ENCODE measurements around the gene WWC2.

The WWC2 gene

DNA sequence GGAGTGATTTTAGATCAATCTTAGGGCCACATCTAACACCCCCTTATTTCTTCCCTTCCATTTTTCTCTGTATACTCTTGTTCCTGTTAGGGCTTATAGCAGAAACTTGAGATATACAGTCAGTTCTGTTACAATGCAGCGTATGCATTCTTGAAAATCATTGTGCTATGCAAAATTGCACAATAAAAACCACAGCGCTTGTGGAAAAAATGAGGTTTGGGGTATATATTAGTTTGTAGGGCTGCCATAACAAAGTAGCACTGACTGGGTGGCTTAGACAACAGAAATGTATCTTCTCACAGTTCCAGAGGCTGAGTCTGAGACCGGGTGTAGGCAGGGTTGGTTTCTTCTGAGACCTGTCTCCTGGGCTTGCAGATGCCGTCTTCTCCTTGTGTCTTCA, 59.0 kb downstream of the WWC2 start:
- H3K4me1 ChIP-seq (ENCODE audit: insufficient read depth, low read length), result no peaks in the 10 kb centered on the region
- H3K9ac ChIP-seq (ENCODE audit: low read length), result no peak overlapping the region
- no peaks in the 10 kb centered on the region for H3K9me3 ChIP-seq (ENCODE audit: low read length)
- H3K4me3 ChIP-seq (ENCODE audit: low read depth in 1 of 2, low read length in 2 of 2), result no peak overlapping the region
- H3K36me3 ChIP-seq (ENCODE audit: insufficient read depth, low read length), result no peaks in the 10 kb centered on the region
- H3K27me3 ChIP-seq (ENCODE audit: control insufficient read depth in 1 of 2, insufficient read depth in 2 of 2, low read length in 2 of 2), result no peaks in the 10 kb centered on the region
- no peak overlapping the region for H3K27ac ChIP-seq (ENCODE audit: low read depth, low read length)

DNA sequence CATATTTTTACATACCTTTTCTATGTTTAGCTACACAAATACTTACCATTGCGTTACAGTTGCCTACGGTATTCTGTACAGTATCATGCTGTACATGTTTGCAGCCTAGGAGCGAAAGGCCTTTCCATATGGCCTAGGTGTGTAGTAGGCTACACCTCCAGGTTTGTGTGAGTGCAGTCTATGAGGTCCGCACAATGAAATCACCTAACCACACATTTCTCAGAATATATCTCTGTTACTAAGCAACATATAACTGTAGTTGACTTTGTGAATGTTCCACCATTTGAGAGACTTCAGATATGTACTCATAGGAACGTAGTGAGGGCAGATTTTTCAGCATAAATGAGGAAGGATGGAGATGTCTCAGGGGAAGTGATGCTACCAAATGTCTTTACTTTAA, 62.6 kb downstream of the WWC2 start:
- Histone ChIP-seq H3K4me1 (ENCODE audit: insufficient read depth, low read length) (peaks cover 19% of the 10 kb centered on the region), H3K27me3 (ENCODE audit: control insufficient read depth in 1 of 2, insufficient read depth in 2 of 2, low read length in 2 of 2) (no peaks in the 10 kb centered on the region), H3K27ac (ENCODE audit: low read depth, low read length) (no peak overlapping the region), H3K9ac (ENCODE audit: low read length) (no peak overlapping the region), H3K9me3 (ENCODE audit: low read length) (no peaks in the 10 kb centered on the region), H3K36me3 (ENCODE audit: insufficient read depth, low read length) (no peaks in the 10 kb centered on the region), H3K4me3 (ENCODE audit: low read depth in 1 of 2, low read length in 2 of 2) (no peak overlapping the region)

DNA sequence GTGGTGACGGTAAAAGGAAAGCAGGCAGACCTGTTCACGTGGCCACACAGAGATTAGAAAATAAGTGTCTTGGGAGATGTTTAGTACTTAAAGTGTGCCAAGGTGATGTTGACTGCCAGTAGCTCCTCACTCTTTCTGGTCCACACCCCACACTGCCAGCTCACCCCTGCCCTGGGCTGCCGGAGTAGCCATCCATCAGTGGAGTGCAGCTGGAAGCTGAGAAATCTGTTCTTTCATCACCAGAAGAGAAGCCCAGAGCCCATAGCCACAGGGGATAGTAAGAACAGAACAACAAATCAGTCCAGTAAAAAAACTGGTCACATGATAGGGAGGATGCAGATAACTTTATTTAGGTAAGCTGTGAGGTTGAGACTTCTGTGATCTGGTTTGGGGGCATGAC, 64.1 kb downstream of the WWC2 start:
- Histone ChIP-seq H3K4me3 (ENCODE audit: low read depth in 1 of 2, low read length in 2 of 2) (no peak overlapping the region), H3K27ac (ENCODE audit: low read depth, low read length) (no peak overlapping the region), H3K9me3 (ENCODE audit: low read length) (no peaks in the 10 kb centered on the region), H3K27me3 (ENCODE audit: control insufficient read depth in 1 of 2, insufficient read depth in 2 of 2, low read length in 2 of 2) (no peaks in the 10 kb centered on the region), H3K36me3 (ENCODE audit: insufficient read depth, low read length) (no peaks in the 10 kb centered on the region), H3K9ac (ENCODE audit: low read length) (no peak overlapping the region), H3K4me1 (ENCODE audit: insufficient read depth, low read length) (peaks cover 22% of the 10 kb centered on the region)

DNA sequence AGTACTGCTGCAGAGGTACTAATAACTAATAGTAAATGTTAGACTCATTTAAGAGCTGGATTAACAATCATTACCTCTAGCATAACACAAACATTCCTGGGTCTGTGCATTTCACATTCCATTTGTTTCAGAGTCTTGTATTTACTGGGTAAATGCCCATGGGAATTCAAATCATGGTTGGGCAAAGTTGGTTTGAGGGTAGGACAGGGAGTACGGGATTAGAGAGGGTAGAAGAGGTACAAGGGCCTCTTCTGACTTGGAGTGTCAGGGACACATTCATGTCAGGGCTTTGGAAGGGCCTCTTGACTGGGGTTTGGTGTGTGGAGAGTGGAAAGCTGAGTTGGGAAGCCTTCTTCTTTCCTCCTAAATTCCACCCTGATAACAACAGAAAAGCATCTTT, 65.9 kb downstream of the WWC2 start:
- Histone ChIP-seq H3K9ac (ENCODE audit: low read length) (no peak overlapping the region), H3K36me3 (ENCODE audit: insufficient read depth, low read length) (no peaks in the 10 kb centered on the region), H3K4me1 (ENCODE audit: insufficient read depth, low read length) (peaks cover 22% of the 10 kb centered on the region), H3K27me3 (ENCODE audit: control insufficient read depth in 1 of 2, insufficient read depth in 2 of 2, low read length in 2 of 2) (no peaks in the 10 kb centered on the region), H3K27ac (ENCODE audit: low read depth, low read length) (no peak overlapping the region), H3K9me3 (ENCODE audit: low read length) (no peaks in the 10 kb centered on the region), H3K4me3 (ENCODE audit: low read depth in 1 of 2, low read length in 2 of 2) (no peak overlapping the region)

DNA sequence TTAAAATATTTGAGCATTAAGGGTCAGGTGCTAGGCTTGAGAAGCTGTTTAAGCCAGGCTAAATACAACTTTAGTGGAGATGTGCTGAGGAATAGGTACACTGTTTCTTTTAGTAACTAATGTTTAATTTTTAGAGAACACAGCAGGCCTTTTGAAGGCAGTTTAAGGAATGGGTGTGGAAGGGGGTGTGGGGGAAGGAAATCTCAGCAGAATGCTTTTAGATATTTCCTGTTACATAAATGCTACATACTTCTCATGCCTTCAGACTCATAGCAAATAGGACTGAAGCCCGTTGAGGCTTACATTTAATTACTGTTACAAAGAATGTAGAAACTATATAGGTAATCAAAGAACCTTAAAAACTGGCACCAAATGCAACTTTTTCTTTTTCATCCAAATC, 66.3 kb downstream of the WWC2 start:
- H3K4me3 ChIP-seq (ENCODE audit: low read depth in 1 of 2, low read length in 2 of 2), result no peak overlapping the region
- H3K9ac ChIP-seq (ENCODE audit: low read length), result no peak overlapping the region
- H3K4me1 ChIP-seq (ENCODE audit: insufficient read depth, low read length), result peaks cover 25% of the 10 kb centered on the region
- no peaks in the 10 kb centered on the region for H3K27me3 ChIP-seq (ENCODE audit: control insufficient read depth in 1 of 2, insufficient read depth in 2 of 2, low read length in 2 of 2)
- no peaks in the 10 kb centered on the region for H3K9me3 ChIP-seq (ENCODE audit: low read length)
- no peak overlapping the region for H3K27ac ChIP-seq (ENCODE audit: low read depth, low read length)
- no peaks in the 10 kb centered on the region for H3K36me3 ChIP-seq (ENCODE audit: insufficient read depth, low read length)

DNA sequence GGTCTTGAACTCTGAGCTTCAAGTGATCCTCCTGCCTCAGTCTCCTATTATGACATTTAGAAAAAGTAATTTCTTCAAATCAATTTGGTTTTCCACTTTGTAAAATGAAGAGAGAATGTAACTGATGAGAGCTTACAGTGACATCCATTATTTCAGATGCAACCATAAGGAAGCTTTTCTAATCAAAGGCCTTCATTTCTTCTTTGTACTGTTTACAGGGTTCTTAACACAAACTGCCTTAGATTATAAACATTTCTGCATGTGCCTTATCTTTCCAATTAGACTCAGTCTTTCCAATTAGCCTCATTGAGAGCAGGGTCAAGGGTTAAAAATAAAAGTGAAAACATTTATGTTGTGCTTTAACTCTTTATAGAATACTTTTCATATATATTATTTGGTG, 71.8 kb downstream of the WWC2 start:
- H3K4me1 ChIP-seq (ENCODE audit: insufficient read depth, low read length), result peaks cover 34% of the 10 kb centered on the region

DNA sequence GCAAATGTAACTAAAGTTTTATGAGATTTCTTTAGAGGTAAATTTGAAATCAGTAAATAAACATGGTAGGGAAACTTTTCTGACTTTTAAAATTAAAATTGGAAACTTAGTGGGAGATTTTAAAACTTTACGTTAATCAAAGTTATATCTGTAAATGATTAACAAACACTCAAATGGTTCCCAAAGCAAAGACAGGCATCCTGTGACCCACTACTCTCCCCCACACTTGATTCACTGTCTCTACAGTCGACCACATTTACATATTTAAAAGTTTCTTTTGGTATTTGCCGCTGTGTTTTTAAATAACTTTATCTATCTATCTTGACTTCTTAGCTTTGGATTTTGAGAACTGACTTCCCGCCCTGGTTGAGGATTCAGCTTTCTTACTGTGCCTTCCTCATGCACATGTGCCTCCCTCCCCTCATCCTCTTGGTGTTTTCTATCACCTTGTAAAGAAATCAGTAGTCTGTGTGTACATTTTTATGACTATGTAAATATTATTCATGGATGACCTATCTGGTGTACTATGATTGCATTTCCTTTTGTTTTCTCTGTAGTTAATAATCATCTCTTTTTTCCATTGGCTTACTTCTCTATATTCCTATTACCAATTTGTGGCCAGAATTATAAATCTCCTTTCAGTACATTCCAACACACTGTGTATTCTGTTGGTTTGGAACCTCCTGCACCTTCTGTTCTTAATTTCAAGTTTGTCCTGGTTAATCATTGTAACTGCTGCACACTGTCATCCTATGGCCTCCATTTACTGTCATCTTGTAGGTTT, 72.6 kb downstream of the WWC2 start:
- Histone ChIP-seq H3K4me3 (ENCODE audit: low read depth in 1 of 2, low read length in 2 of 2) (no peak overlapping the region), H3K9me3 (ENCODE audit: low read length) (no peaks in the 10 kb centered on the region), H3K27ac (ENCODE audit: low read depth, low read length) (no peak overlapping the region), H3K27me3 (ENCODE audit: control insufficient read depth in 1 of 2, insufficient read depth in 2 of 2, low read length in 2 of 2) (no peaks in the 10 kb centered on the region), H3K9ac (ENCODE audit: low read length) (no peak overlapping the region), H3K4me1 (ENCODE audit: insufficient read depth, low read length) (peaks cover 31% of the 10 kb centered on the region), H3K36me3 (ENCODE audit: insufficient read depth, low read length) (no peaks in the 10 kb centered on the region)

More for the DNA sequence above, 71.8 kb downstream of the WWC2 start:
- H3K9me3 ChIP-seq (ENCODE audit: low read length), result no peaks in the 10 kb centered on the region
- H3K9ac ChIP-seq (ENCODE audit: low read length), result no peak overlapping the region
- no peak overlapping the region for H3K4me3 ChIP-seq (ENCODE audit: low read depth in 1 of 2, low read length in 2 of 2)
- no peaks in the 10 kb centered on the region for H3K36me3 ChIP-seq (ENCODE audit: insufficient read depth, low read length)
- no peaks in the 10 kb centered on the region for H3K27me3 ChIP-seq (ENCODE audit: control insufficient read depth in 1 of 2, insufficient read depth in 2 of 2, low read length in 2 of 2)
- H3K27ac ChIP-seq (ENCODE audit: low read depth, low read length), result no peak overlapping the region

DNA sequence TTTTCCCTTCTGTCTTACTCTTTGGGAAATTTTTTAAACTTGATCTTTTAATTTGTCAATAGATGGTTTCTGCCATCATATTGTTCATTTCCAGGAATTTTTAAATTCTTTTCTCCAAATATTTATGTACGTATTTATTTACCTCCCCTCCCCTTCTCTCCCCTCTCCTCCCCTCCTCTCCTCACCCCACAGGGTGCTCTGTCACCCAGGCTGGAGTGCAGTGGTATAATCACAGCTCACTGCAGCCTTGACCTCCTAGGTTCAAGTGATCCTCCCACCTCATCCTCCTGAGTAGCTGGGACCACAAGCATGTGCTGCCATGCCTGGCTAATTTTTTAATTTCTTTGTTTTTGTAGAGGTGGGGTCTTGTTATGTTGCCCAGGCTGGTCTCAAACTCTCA, 73.8 kb downstream of the WWC2 start:
- Histone ChIP-seq H3K4me3 (ENCODE audit: low read depth in 1 of 2, low read length in 2 of 2) (no peak overlapping the region), H3K27ac (ENCODE audit: low read depth, low read length) (no peak overlapping the region), H3K36me3 (ENCODE audit: insufficient read depth, low read length) (no peaks in the 10 kb centered on the region), H3K27me3 (ENCODE audit: control insufficient read depth in 1 of 2, insufficient read depth in 2 of 2, low read length in 2 of 2) (no peaks in the 10 kb centered on the region), H3K9me3 (ENCODE audit: low read length) (no peaks in the 10 kb centered on the region), H3K9ac (ENCODE audit: low read length) (no peak overlapping the region), H3K4me1 (ENCODE audit: insufficient read depth, low read length) (peaks cover 38% of the 10 kb centered on the region)

DNA sequence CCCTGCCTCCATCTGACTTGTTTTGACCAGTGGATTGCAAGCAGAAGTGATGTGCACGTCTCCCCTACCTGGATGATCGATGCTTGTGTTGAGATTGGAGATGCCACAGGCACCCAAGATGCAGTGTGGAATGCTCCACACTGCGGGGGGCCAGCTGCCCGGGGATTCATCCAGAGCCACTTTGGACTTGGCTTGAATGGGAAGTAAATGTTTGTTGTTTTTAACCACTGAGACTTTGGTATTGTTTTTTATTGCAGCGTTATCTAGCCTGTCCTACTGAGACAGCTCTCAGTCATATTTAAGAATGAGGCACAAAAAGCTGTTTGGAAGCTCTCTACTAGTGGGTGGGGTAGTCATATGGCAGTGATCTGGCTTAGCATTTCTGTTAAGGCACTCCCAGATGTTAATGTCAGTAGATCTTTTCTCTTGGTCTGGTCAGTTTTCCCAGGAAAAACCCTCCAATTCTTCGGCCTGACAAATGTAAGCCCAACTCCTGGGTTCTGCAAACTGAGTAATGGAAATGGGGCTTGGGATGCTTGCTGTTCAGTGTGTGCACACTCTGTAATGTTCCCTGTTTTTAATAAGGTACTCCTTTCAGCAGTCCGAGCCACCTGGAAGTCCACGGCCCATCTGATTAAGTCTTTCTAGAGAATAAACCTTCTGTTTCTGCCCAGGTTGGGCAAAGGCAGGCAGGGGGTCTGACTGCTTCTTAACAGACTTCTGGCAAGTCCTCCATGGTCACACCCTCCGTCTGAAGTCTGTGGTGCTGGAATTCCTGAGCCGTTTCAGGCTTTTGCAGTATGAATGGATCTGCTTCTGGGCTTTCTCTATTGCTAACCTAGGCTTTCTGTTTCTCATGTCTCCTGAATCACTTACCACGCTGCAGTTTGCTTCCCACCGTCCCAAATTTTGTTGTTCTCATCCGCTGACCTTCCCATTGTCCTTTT, 74.8 kb downstream of the WWC2 start:
- no peak overlapping the region for H3K27ac ChIP-seq (ENCODE audit: low read depth, low read length)
- H3K4me1 ChIP-seq (ENCODE audit: insufficient read depth, low read length), result peaks cover 38% of the 10 kb centered on the region
- no peak overlapping the region for H3K9ac ChIP-seq (ENCODE audit: low read length)
- no peaks in the 10 kb centered on the region for H3K36me3 ChIP-seq (ENCODE audit: insufficient read depth, low read length)
- no peaks in the 10 kb centered on the region for H3K27me3 ChIP-seq (ENCODE audit: control insufficient read depth in 1 of 2, insufficient read depth in 2 of 2, low read length in 2 of 2)
- no peaks in the 10 kb centered on the region for H3K9me3 ChIP-seq (ENCODE audit: low read length)
- no peak overlapping the region for H3K4me3 ChIP-seq (ENCODE audit: low read depth in 1 of 2, low read length in 2 of 2)

DNA sequence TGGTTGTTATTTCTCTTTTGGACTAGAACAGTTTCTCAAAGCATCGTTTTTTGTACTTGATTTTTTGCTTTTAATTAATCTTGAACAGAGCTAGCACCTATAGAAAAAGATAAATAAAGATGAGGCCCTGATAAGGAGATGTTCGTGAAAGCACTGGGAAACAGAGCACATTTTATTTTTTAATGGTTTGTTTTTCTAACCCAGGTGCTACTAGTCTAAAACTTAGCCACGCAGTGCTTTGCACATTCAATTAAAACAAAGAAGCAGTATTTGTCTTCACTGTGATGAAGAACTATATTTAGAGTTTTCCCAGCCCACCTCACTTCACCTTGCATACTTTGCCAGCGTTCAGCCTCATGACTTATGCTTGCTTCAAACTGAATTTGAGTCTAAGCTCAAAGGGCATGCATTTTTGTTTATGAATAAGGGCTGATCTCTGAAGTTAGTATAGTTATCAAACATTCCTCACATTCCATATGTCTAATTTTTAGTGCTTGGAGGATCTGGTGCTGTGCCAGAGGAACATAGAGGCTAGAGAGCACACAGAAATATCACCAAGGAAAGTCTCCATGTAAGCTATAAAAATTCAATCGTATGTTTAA, 76.7 kb downstream of the WWC2 start:
- no peak overlapping the region for H3K27ac ChIP-seq (ENCODE audit: low read depth, low read length)
- H3K36me3 ChIP-seq (ENCODE audit: insufficient read depth, low read length), result no peaks in the 10 kb centered on the region
- H3K4me1 ChIP-seq (ENCODE audit: insufficient read depth, low read length), result peaks cover 33% of the 10 kb centered on the region
- no peak overlapping the region for H3K9ac ChIP-seq (ENCODE audit: low read length)
- no peaks in the 10 kb centered on the region for H3K9me3 ChIP-seq (ENCODE audit: low read length)
- H3K27me3 ChIP-seq (ENCODE audit: control insufficient read depth in 1 of 2, insufficient read depth in 2 of 2, low read length in 2 of 2), result no peaks in the 10 kb centered on the region
- H3K4me3 ChIP-seq (ENCODE audit: low read depth in 1 of 2, low read length in 2 of 2), result no peak overlapping the region

DNA sequence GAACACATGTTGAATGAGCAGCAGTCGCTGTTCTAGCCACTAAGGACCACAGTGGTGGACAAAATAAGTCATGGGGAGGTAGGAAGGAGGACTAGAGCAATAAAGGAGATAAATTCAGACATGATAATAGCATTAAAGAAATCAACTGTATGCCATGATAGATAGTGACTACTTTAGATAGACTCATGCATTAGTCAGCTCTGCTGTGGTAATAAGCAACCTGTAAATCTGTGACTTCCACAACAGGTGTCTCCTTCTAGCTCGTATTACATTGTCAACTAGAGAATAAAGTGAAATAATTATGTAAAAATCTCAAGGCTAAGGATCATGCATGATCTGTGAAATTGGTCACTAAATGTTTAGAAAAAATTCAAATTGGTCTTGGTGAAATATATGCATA, 77.9 kb downstream of the WWC2 start:
- Histone ChIP-seq H3K36me3 (ENCODE audit: insufficient read depth, low read length) (no peaks in the 10 kb centered on the region), H3K27ac (ENCODE audit: low read depth, low read length) (no peak overlapping the region), H3K27me3 (ENCODE audit: control insufficient read depth in 1 of 2, insufficient read depth in 2 of 2, low read length in 2 of 2) (no peaks in the 10 kb centered on the region), H3K9me3 (ENCODE audit: low read length) (no peaks in the 10 kb centered on the region), H3K9ac (ENCODE audit: low read length) (no peak overlapping the region), H3K4me3 (ENCODE audit: low read depth in 1 of 2, low read length in 2 of 2) (no peak overlapping the region), H3K4me1 (ENCODE audit: insufficient read depth, low read length) (peaks cover 28% of the 10 kb centered on the region)

Measured in muscle layer of colon (tissue), 2 donors.